NCI-H345 treated with DMSO at 0.1 percent for 48 hours (cell line): ENCODE data around the gene COX5A.
A peak's percentile ranks its signal among the peaks of the same experiment; 100 is the strongest.
"Not testable (repeated sequence)": the region's sequence is repeated elsewhere in the genome, so short reads cannot be mapped to it uniquely, and the experiment has no call there.

Experiments used
- DNase-seq: peaks from one replicate; lab custom pipeline; 2025; ENCODE audit not compliant: unreplicated experiment; lab: John Stamatoyannopoulos, UW

Gene COX5A

DNA sequence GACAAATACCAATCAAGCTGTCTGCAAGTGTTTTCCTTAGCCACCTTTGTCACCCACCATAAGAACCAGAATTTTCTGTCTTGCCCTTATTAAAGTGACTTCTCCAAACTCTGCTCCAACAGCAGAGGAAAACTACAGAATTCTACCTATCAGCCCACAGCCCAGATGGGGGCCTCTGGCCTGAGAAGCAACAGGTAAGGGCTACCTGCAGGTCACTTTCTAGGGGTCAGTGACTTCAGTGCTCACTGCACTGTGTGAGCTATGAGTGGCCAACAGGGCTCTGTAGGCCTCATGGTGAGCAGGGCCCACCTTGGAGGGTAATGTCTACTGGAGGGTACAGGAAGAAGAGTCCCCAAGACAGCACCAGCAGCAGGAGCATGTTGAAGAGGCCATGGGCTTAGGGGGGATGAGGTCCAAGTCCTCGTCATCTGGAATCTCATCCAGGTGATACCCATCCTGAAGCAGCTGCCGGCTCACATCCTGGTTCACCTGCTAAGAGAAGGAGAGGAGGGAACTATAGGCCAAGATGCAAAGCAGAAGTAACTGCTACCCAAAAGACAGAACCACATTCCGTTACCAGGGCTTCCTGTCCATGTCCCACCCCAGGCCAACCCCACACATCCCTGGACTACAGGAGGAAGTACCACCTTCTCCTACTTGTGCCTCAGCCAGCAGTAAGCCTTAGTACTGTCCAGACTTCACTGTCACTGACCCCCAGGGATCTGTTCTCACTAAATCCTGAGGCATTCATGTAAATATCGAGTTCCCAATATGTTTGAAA, 35.4 kb downstream of the COX5A start:
- DNase-seq, result no peak

DNA sequence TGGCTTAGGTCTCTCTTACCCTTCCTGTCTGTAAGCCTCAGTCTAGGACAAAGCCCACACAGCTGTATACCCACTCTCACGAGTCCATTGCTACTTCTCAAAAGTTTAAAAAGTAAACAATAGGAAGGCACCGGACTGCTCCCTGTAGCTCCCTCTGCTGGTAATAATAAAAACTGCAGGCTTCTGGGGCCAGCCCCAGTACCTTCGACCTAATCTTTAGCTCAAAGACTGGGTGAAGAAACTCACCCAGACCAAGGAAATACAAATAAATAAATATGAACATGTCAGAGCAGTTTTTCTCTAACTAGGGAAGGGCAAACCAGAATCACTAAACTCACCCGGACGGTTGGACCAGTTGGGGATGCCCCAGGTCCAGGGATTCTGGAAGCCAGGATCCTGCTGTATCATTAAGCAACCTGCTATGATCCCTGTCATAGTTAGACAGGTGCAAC, 36.2 kb downstream of the COX5A start:
- DNase-seq, result peak; percentile 9

DNA sequence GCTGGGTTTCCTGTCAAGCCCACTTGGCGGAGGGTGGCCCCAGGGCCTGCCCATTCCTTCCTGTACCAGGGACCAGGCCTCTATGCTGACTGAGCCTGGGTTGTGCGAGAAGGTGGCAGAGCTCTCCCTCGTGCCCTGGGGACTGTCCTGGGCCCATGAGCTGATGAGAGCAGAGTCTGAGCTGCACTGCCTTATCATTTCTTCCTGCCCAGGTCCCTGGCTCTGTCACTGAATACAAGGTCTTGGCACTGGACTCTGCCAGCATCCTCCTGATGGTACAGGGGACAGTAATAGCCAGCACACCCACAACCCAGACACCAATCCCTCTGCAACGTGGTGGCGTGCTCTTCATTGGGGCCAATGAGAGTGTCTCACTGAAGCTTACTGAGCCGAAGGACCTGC, 40.6 kb downstream of the COX5A start:
- no peak for DNase-seq

DNA sequence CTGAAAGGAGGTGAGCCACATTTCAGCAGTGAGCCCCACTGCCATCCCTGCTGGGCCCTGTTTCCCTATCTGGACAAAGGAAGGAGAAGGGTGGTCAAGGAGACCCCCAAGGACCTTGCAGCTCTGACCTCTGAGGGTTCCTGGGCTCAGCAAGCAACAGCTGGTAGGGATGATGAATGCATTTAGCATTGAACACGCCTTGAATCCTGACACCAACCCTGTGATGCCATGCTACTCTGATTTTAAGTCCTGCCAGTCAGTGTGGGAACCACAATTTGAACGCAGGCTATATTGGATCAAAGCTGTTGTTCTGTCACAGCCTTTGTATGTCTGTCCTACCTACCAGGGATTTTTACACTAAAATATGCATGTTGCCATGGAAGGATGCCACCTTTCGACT, 41.6 kb downstream of the COX5A start:
- no peak for DNase-seq

DNA sequence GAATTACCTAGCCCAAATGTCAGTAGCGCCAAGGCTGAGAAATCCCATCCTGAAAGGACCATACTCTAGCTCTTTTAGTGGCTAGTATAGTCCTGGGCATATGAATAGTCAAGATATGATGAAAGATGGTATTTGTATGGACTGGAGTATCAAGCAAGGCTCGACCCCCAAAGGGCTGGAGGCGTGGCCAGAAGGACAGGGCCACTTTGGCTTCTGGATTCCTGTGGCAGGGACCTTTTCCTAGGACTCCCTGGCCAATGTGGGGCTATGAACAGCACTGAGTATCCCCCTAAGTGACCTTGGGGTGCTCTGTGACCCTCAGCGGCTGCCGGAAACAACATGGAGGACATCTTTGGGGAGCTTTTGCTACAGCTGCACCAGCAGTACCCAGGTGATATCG, 42.0 kb downstream of the COX5A start:
- no peak for DNase-seq

DNA sequence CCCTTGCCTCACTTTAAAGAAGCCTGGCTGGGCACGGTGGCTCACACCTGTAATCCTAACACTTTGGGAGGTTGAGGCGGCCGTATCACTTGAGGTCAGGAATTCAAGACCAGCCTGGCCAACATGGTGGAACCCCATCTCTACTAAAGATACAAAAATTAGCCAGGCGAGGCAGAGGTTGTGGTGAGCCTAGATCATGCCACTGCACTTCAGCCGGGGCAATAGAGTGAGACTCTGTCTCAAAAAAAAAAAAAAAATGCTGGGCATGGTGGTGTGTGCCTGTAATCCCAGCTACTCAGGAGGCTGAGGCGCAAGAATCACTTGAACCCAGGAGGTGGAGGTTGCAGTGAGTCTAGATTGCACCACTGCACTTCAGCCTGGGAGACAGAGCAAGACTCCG, 43.5 kb downstream of the COX5A start:
- DNase-seq, result not testable (repeated sequence)

DNA sequence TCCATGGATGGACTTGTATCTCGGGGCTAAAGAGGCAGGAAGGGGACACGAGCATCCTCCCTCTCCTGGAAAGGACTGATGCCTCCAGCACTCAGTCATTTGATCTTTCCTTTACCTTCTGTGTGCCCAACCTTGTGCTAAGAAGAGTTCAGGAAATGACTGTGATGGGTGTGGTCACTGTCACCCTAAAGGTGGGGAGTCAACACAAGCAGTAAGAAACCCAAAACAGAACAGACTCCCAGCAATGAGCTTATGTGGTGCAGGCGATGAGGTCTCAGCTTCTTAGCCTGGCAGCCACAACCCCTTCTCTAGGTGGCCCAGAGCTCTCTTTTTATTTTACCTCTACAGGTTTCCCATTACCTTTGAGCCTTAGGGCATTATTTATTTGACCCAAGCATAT, 44.2 kb downstream of the COX5A start:
- no peak for DNase-seq

DNA sequence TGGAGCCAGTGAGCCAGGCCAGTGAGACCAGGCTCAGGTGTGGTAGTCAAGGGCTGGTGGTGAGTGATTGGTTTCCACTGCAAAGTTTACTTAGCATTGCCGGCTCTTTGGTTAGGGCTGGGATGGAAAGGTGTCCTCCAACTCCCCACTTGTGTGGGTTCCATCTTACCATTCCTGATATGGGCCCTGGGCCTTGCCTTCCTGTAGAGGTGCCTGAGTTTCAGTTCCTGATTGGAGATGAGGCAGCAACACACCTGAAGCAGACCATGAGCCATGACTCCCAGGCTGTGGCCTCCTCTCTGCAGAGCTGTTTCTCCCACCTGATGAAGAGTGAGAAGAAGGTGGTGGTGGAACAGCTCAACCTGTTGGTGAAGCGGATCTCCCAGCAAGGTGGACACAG, 44.9 kb downstream of the COX5A start:
- DNase-seq, result no peak

DNA sequence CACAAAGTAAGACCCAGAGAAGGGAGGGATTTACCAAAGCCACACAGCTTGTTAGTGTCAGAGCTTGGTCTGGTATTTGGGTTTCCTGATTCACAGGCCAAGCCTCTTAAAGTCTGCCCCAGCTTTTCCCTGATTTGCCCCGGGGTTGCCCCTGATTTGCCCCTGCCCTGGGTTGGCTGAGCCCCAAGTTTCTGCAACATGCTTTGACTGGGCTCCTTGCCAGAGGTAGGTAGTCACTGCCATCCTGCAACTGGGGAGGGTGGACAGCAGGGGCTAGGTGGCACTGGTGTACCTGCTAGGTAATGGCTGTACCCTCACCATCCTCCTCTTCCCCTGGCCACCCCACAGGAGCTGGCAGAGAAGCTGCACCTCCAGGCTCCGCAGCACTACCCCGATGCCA, 45.6 kb downstream of the COX5A start:
- DNase-seq, result no peak

DNA sequence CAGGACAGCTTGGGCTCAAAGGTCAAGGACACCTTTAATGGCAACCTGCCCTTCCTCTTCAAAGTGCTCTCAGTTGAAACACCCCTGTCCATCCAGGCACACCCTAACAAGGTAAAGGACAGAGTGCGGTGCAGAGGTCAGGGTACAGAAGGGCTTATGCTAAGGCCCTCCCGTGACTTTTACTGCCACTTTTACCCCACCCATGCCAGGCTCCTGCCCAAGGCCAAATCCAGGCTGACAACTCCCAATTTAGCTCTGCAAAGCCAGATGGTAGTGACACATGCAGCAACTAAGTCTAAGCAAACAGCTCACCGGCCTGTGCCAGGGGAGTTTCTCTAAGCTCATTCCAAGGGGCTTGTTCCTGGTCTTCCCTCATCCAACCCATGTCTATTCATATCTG, 46.4 kb downstream of the COX5A start:
- DNase-seq, result no peak

DNA sequence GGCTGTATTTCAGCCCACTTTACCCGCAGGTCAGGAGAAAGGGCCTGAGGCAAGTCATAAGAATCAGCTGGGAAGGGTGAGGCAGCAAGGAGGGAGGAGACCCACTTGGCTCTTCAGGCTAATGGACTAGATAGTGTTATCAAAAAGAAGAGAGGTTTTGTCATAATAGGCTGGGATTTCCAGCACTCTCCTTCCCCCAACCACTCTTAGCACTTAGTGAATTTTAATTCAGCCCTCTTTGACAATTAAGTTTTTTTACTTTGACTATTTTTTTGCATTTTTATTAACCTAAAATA, 47.3 kb downstream of the COX5A start:
- DNase-seq, result no peak

DNA sequence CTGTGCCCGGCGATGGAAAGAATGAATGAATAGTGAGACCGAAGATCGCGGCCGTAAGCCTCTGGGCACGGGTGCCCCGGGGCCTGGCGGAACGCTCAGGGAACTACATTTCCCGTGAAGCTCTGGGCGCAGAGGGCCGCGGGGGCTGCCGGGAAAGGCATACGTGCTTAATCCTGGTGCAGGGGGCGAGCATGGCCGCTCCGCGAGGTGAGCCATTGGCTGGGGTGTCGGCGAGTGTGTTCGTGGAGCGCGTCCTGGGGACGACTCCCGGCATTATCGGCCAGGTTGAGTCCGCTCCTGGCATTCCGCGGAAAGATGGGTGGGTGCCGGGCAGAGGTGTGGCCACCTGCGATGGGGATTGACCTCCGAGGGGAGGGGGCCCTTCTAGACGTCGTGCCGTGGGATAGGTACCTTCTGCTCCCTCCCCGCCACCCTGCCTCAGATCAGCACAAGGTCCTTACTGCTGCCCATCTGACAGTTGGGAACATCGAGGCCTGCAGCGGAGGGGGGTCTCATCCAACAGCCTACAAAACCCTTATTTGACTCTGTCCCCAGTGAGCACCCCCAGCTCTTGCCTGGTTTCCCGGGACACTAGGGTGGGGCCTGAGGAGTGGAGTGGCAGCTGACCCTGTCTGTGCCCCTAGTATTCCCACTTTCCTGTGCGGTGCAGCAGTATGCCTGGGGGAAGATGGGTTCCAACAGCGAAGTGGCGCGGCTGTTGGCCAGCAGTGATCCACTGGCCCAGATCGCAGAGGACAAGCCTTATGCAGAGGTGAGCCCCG, 47.8 kb downstream of the COX5A start, which contains the start of gene MPI:
TSS of gene MPI (plus strand) at position 160 of the 782 bp plus-strand sequence. CDS start at position 192, 32 bp downstream.
- DNase-seq, result peak; percentile 67

DNA sequence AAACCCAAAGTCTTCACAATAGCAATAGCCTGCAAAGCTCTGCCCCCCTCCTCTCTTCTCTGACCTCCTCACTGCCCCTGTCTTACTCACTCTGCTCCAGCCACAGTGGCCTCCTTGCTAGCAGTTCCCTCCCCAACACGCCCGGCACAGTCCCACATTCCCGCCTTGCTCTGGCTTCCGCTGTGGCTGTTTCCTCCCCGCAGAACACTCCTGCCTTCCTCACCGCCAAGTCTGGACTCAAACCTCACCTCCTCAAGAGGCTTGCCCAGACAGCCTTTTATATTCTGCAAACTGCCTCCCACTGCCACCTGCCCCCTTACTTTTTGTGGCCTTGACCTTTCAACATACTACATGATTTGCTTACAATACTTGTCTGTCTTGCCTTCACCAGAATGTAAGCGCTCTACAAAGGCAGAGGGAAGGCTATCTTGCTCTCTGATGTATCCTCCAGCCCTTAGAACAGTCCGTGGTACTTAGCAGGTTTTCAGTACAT, 48.4 kb downstream of the COX5A start:
- DNase-seq, result no peak

DNA sequence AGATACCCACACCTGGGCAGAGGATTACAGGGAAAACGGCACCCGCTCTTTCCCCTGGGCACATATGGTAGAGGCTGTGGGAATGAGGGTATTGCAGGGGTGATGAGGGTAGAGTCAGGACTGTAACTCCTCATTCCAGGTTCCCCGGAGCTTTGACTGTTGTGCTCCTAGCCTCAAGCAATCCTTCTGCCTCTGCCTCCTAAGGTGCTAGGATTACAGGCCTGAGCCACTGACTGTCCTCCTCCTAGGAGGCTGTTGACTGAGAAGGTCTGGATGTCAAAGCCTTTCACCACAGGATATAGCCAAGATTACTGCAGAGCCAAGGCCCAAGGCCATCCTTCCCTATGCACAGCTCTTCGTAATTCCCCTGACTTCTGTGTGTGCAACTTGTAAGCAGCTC, 49.2 kb downstream of the COX5A start:
- DNase-seq, result no peak

DNA sequence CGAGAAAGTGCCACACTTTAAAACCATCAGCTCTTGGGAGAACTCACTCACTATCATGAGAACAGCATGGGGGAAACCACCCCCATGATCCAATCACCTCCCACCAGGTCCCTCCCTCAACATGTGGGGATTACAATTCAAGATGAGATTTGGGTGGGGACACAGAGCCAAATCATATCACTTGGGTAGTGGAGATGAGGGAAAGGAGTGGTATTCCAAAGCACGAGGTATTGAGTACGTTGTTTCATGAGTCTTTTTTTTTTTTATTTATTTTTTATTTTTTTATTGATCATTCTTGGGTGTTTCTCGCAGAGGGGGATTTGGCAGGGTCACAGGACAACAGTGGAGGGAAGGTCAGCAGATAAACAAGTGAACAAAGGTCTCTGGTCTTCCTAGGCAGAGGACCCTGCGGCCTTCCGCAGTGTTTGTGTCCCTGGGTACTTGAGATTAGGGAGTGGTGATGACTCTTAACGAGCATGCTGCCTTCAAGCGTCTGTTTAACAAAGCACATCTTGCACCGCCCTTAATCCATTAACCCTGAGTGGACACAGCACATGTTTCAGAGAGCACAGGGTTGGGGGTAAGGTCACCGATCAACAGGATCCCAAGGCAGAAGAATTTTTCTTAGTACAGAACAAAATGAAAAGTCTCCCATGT, 50.2 kb downstream of the COX5A start:
- not testable (repeated sequence) for DNase-seq

DNA sequence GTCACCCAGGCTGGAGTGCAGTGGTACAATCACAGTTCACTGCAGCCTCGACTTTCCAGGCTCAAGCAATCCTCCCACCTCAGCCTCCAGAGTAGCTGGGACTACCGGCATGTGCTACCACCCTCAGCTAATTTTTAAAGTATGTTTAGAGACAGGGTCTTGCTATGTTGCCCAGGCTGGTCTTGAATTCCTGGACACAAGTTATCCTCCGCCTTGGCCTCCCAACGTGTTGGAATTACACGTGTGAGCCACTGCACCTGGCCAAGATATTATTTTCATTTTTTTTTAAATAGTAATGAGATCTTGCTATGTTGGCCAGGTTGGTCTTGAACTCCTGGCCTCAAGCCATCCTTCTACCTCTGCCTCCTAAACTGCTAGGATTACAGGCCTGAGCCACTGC, 52.4 kb downstream of the COX5A start:
- no peak for DNase-seq

DNA sequence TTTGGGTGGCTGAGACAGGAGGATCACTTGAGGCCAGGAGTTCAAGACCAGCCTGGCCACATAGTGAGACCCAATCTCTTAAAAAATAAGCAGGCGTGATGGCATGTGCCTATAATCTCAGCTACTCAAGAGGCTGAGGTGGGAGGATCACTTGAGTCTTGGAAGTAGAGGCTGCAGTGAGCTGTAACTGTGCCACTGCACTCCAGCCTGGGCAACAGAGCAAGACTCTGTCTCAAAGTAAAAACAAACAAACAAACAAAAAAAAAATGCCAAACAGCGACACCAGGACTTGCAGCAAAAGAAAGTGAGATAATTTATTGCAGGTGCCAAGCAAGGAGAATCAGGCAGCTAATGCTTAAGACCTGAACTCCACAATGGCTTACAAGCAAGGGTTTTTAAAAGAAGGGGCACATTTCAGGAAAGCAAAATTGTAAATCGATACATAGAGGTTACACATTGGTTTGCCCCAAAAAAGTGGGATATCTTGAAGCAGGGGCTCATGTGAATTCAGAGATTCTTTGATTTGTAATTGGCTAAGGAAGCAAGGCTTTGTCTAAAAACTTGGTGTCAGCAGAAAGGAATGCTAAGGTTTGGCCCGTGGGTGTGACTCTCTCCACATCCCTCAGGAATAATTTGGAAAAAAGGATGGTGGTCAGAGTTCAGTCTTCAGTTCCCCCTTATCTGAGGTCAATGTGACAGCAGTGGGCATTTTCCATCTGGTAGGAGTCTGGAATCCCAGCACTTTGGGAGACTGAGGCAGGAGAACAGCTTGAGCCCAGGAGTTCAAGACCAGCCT, 53.2 kb downstream of the COX5A start:
- no peak for DNase-seq

DNA sequence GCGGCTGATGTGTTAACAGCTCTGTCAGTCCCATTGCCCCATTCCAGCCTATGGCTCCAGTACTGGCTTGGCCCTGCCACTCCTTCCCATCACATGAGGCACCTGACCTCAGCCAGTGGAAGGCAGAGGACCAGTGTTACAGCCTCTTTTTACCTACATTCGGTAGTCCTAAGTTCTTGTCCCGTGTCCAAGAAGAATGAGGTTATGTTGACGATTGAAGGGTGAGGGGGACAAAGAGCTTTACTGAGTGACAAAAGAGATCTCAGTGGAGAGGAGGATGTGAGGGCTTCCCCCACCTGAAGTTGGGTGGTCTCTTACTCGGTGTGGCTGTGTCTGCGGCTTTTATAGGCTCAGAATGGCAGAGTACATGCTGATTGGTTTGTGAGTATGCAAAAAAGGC, 55.3 kb downstream of the COX5A start:
- no peak for DNase-seq

DNA sequence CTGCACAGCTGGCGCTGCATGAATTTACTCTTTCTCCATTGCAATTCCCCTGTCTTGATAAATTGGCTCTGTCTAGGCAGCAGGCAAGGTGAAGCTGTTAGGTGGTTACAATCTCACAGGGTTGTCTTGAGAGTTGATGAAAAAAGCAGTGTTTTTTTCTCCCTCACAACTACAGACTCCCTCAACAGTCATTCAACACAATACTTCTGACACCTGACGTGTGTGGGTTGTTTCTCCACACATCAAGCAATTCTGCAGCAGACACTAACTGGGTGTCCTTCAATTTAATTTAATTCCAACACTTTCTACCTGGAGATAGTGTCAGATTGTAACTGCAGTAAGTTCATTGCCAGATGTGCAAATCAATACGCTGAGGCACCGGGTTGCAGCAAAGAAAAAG, 59.6 kb downstream of the COX5A start:
- DNase-seq, result no peak

DNA sequence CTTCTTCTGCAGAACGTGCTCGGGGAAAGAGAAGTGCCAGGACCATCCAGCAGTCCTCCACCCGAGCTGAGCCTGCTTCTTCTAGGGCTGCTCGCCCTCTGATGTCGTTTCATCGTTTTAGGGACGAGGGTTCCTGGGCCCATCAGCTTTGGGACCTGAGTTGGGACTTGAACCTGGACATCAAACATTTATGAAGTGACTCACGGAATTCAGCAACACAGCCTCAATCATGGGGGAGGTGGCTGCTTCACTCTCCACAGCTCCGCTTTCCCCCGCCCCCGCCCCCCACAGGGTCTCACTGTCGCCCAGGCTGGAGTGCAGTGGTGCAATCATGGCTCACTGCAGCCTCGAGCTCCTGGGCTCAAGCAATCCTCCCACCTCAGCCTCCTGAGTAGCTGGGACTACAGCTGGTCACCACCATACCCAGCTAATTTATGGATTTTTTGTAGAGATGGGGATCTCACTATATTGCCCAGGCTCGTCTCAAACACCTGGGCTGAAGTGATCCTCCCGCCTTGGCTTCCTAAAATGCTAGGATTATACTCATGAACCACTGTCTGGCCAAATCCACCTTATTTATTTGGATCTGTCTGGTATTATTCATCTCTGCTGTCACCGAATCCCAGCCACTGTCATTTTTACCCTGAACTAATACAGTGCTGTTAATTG, 64.0 kb downstream of the COX5A start:
- no peak for DNase-seq
